AG09319 (cell line): Measurements from ENCODE around the gene OSBP2.

Experiments used
- DNase-seq: peaks from one replicate; pipeline ENCODE4 v3.0.0-alpha.2; 2010; ENCODE audit warnings: low read depth; ENCODE audit errors: extremely low read depth
- TF ChIP-seq, protein P1 (sequence below): IDR thresholded peaks from 2 replicates; pipeline ENCODE4 v1.5.1; 2011; ENCODE audit warnings: low read depth, mild to moderate bottlenecking, inconsistent platforms, low read length, moderate library complexity

The OSBP2 gene

DNA sequence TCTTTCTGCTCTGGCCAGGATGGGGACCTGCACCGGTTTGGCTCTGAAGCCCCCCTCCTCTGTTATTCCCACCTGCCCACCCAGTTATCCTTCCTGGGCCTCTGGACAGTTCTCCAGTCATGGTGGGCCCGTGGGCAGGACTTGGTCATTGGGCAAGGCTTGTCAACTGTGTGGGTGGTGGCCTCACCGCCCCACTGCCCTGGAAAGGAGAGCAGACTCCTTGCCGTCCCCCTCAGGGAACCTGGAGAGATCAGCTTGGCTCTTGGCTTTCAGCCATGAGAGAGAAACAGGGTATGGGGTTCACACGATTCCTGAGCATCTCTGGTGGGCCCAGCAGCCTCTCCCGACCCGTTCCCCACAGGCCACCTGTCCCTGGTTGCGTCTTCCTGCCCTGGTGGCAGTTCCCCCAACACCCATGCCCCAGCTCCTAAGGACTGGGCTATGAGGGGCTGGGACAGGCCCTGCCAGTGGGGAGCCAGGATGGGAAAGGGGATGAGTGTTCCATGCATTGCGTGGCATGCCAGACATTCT, 181.6 kb downstream of the OSBP2 start:
- TF ChIP-seq, protein P1, sequence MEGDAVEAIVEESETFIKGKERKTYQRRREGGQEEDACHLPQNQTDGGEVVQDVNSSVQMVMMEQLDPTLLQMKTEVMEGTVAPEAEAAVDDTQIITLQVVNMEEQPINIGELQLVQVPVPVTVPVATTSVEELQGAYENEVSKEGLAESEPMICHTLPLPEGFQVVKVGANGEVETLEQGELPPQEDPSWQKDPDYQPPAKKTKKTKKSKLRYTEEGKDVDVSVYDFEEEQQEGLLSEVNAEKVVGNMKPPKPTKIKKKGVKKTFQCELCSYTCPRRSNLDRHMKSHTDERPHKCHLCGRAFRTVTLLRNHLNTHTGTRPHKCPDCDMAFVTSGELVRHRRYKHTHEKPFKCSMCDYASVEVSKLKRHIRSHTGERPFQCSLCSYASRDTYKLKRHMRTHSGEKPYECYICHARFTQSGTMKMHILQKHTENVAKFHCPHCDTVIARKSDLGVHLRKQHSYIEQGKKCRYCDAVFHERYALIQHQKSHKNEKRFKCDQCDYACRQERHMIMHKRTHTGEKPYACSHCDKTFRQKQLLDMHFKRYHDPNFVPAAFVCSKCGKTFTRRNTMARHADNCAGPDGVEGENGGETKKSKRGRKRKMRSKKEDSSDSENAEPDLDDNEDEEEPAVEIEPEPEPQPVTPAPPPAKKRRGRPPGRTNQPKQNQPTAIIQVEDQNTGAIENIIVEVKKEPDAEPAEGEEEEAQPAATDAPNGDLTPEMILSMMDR = no peak
- DNase-seq = no peak

DNA sequence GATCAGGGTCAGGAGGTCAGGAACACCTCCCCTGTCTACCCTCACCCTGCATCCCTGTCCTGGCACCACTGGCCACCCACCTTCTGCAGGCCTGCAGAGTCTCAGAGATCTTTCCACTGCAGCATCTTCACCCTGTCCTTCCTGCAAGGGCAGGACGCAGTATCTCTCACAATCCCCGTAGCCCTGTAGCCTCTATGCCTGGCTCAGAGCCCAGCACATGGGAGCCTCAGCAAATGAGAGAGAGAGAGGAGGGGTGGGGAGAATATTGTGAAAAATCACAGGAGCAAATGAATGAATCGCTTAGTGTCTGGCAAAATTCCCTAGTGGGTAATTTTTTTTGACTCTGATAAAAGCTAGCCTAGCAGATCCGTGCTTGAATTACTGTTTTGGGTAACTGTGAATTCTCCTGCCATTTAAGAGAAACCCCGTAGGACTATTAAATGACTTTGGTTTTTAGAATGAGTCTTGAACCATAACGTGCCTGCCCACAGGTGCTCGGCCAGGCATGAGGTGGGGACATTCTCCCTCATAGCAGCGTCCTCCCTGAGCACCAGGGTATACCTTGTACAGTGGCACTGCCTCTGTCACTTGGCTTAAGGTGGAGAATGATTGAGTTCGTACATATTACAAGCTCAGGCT, 182.4 kb downstream of the OSBP2 start:
- TF ChIP-seq, protein P1 = no peak
- DNase-seq = no peak

DNA sequence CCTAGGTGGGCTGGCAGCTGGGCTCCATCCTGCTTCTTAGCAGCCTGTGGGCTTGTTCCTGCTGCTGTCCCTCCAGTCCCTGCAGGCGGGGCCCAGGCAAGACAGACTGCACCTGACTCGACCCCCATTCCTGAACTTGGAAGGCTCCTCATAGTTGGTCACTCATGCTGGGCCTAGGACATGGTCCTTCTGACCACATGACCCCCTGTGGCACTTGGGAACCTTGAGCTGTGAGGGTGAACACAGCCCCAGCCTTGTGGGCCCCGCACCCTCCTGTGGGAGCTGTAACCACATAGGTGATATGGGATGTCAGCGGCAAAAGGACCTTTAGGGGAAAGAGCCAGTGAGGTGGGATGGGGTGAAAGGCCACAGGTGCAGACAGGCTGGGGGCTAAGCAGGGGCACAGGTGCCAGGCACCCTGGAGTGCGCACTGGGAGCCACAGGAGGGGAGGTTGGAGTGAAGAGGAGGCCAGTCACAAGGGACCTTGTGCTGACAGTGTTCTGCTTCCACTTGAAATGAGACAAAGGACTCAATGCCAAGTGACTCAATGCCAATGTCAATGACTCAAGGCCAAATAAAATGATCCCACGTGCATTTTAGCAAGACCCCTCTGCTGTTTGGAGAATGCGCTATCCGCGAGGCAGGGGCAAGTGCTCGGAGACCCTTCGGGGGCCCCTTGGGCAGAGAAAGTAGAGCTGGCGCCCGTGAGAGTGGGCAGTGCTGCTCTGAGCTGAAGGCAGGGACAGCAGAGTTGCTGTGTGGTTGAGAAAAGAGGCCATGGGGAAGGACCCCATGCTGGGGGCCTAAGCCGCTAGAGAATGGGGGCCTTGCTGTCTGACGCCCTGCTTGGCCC, 183.2 kb downstream of the OSBP2 start:
- DNase-seq = no peak
- TF ChIP-seq, protein P1 = no peak

DNA sequence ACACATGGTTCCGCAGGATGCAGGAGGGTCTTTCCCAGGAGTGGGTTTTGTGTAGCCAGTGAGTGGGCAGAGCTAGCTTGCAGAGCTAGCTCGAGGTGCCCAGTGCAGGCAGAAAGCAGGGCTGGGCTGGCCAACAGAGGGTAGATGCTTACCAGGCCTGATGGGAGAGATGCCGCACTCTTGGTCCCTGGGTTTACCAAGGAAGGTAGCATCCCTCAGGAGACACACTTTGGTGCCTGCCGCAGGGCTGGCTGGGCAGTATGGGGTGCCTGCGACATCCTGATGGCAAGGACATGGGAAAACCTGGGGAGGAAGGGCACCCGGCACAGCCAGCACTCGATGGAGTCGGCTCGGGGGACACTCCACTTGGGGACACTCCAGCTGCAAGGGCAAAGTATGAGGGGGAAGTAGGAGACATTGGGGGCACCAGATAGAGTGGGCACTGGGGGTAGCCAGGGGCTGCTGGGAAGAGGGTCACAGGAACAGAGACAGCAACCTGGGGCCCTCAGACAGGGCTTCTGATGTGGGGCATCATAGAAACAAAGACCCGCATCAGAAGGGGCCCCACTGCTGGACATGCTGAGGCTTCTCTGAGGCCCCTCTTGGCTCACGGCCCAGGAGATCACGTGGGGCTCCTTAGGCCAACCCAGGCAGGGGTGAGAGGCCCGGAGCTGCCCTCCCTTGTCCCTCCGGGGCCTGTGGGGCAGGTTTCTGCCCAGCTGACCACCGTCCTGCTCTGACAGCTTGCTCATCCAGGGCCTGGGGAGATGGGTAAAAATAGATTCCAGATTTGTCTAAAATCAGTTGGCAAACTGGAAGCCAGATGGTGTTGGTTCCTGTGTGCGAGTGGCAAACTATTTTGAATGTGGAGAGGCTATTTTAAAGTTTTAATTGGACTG, 184.1 kb downstream of the OSBP2 start:
- no peak for DNase-seq
- TF ChIP-seq, protein P1 = no peak

DNA sequence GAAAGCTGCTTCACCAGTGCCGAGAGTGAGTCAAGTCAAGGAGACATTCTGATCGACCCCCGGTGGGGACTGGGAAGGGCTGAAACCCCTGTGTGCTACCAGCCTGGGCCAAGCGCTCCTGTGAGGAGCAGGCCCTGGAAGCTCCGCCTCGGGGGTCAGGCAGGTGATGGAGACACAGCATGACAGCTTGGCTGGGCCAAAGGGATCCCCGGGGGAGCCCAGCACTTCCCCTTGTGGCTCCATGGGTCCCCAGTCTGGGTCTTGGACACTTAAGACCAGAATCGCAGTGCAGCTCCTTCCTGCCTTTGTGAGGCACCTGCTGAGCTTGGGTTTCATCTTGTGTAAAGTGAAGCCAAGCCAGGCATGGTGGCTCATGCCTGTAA, 184.7 kb downstream of the OSBP2 start:
- TF ChIP-seq, protein P1 = no peak
- no peak for DNase-seq

DNA sequence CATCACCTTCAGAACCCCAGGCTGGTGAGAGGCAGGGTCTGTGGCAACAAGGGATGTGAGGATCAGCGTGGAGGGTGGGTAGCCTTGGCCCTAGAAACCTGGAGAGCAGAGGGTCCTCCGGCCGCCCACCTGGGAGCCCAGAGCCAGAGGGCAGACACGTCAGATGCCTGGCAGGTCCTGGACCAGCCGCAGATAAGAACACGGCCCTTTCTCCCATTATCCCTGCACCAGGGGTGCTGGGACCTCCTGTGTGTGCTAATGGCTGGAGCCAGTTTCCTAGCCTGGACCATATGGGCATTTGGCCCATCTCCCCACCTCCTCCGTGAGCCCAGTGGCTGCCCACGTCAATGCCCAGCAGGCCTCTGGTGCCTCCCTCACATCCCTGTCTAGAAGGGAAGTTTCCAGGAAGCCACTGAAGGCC, 185.5 kb downstream of the OSBP2 start:
- TF ChIP-seq, protein P1 = no peak

More for the DNA sequence above, 185.5 kb downstream of the OSBP2 start:
- DNase-seq = no peak
